GM18498 (cell line): ENCODE measurements around the gene PRR35.

Source experiments
- ATAC-seq: cut with Tn5 transposase; IDR thresholded peaks from one replicate; pipeline ENCODE4 v1.9.1; 2021; ENCODE audit warnings: mild to moderate bottlenecking, moderate library complexity; ENCODE audit not compliant: unreplicated experiment

PRR35 gene

DNA sequence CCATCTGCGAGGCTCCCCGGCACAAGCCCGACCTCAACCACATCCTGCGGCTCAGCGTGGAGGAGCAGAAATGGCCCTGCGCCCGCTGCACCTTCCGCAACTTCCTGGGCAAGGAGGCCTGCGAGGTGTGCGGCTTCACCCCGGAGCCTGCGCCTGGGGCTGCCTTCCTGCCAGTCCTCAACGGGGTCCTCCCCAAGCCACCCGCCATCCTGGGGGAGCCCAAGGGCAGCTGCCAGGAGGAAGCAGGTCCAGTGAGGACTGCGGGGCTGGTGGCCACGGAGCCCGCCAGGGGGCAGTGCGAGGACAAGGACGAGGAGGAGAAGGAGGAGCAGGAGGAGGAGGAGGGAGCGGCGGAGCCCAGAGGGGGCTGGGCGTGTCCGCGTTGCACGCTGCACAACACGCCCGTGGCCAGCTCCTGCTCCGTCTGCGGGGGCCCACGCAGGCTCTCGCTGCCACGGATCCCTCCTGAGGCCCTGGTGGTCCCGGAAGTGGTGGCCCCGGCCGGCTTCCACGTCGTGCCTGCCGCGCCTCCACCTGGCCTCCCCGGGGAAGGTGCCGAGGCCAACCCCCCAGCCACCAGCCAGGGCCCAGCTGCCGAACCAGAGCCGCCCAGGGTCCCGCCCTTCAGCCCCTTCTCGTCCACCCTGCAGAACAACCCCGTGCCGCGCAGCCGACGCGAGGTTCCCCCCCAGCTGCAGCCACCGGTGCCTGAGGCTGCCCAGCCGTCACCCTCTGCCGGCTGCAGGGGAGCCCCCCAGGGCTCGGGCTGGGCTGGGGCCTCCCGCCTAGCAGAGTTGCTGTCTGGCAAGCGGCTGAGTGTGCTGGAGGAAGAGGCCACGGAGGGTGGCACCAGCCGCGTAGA lies 13.1 kb upstream of the PRR35 start:
- no peak for ATAC-seq

DNA sequence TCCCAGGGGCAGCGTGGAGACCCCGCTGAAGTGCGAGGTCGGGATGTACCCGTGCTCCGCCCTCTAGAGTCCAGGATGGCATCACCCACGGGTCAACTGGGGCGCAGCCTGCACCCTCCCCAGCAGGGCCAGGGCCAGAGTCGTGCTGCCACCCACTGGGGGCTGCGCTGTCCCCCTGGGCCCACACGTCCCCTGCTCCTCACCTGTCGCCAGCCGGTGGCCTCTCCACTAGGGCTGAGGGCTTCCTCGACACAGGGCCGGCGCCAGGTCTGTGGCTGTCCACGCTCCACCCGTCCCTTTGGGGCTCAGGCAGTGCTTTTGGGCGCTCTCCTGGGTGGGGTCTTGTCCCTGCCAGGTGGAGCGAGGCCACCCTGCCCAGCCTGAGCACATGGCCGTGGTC lies 11.6 kb upstream of the PRR35 start:
- no peak for ATAC-seq

DNA sequence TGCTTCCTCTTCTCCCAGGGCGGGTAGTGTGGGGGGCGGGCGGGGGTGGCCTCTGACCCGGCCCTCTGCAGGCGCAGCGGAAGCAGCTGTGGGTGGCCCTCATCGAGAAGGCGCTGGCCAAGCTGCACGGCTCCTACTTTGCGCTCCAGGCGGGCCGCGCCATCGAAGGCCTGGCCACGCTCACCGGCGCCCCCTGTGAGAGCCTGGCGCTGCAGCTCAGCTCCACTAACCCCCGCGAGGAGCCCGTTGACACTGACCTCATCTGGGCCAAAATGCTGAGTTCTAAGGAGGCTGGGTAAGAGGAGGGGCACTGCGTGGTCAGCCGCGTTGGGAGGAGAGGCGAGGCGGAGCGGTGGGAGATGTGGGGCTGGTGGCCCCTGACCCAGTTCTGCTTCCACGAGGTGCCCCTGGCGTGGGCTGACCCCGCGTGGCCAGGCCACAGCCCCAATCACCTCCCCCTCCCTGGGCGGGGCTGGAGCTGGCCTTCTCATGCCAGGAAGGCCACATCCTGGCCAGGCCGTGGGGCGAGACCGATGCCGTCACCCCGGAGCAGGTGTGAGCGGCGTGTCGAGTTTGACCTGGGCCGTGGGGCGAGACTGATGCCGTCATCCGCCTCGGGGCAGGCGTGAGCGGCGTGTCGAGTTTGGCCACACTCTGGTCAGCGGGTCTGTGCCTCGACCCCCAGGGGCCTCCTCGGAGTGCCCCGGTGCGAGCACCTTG lies 10.5 kb upstream of the PRR35 start:
- no peak for ATAC-seq

DNA sequence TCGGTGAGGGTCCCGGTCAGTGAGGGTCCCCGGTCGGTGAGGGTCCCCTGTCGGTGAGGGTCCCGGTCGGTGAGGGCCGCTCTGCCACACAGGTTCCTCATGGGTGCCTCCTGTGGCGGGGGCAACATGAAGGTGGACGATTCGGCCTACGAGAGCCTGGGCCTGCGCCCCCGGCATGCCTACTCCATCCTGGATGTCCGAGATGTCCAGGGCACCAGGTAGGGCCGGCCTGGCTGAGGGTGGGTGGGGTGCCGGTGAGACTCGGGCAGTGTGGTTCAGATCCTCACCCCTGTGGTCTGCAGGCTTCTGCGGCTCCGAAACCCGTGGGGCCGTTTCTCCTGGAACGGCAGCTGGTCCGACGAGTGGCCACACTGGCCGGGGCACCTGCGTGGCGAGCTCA lies 9.0 kb upstream of the PRR35 start:
- no peak for ATAC-seq

DNA sequence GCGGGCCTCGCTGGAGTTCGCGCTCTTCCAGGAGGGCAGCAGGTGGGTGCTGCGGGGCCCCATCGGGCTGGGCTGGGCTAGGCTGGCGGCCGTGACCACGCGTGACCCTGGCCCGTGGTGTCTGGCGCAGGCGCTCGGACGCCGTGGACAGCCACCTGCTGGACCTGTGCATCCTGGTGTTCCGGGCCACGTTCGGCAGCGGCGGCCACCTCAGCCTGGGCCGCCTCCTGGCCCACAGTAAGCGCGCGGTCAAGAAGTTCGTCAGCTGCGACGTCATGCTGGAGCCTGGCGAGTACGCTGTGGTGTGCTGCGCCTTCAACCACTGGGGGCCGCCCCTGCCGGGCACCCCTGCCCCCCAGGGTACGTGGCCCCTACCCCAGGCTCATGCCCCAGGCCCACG lies 8.0 kb upstream of the PRR35 start:
- ATAC-seq: no peak

DNA sequence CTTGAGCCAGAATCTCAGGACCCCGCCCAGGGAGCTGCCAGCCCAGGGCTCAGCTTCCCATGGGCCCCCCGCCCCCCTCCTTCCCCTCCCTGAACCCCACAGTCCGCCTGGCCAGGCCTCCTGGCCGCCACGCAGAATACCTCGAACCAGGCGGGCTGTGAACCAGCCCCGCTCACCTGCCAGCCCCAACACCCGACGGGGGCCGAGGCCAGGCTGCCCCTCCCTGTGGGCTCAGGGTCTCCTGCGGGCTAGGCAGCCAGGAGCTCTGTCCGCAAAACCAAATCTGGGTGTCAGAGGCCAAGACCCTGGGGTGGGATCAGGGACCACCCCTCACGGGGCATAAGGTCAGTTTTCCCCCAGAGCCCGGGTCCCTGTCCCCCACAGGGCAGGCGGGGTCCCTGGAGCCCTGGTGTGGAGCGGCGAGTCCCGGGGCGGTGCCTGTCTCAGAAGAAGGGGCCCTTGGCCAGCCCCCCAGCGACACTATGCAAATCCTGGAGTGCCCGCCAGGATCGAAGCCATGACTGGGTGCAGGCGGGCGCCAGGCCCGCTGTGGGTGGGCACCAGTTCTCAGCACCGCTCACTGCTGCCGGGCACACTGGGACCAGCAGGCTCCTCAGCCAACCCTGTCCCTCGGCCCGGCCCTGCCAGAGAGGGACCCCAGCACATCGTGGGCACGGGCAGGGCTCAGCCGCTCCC lies 6.4 kb upstream of the PRR35 start:
- ATAC-seq: no peak

DNA sequence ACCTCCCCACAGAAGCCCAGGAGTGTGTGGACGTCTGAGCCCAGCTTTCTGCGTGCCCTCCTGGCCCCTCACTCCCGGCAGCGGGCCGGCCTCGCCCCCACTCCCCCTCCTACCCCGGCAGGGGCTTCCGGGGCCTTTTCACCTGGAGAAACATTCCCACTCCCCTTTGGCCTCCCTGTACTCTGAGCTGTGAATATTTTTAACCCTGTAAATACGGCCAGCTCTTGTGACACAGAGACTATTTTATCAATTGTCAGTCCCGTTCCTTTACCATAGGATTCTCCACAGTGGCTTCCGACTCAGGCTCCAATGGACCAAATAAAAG lies 5.9 kb upstream of the PRR35 start:
- ATAC-seq: no peak

DNA sequence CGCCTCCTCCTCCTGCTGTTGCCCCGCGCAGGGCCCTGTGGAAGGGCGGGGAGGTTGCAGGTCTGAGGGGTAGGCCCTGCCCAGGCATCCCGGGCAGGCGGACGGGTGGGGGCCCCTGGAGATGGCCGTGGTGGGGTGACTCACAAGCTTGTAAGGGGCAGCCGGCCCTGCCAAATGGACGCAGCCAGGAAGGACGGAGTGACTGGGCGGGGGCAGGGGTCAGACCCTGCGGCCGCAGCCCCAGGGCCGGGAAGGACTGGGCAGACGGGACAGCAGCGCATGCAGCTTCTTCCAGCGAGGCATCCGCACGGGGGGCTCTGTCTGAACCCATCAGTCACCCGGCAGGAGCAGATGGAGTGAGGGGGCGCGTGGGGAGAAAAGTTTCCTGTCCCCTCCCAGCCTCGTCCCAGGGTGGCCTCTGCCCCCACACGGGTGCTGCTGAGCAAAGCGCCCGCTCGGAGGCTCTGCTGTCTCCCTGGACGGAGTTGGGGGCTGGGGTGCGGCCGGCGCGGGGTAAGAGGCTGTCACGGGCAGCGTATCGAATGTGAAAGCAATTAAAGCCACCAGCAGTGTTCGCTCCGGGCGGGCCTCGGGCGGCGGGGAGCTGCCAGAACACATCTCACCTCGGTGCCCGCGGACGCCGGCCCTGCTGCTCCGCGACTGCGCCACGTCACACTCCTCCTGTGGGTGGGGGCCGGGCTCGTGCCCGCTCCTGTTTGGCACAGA lies 5.4 kb upstream of the PRR35 start:
- no peak for ATAC-seq

DNA sequence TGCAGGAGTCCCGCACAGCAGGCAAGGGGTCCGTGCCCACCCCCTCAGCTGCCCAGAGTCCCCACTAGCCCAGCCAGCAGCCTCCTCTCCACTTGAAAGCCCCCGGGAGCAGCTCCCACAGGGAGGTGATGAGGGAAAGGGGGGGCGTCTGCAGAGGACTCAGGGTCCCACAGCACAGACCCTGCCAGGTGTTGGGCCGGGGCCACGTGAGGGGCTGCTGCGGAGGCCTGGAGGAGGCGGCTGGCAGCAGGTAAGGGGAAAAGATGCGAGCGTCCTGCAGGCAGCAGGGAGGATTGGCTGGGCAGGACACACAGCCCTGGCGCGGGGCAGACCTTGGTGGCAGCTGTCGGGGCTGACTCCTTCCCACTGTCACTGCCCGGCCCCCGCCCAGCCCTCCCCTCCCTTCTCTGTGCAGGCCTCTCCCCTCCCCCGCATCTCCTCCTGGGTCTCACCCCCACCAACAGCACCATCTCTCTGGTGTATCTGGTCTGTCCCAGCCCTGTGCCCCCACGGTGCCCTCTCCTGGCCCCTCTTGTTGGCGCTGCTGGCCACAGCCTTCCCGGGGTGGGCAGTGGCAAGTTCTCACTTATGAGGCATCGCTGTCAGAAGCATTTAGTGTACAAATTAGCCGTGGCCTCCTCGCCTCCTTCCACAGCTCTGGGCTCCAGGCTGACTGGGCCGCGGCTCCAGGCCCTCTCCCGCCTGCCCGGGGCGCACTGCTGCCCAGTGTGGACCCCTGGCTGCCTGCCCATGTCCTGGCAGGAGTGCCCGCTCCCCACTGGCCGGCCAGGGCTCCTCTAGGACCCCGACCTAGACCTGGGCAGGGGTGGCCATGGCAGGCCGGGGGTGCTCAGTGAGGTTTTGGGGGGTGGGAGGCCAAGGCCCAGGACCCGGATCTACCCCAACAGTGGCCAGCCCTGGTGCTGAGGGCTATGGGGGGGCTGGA lies 4.4 kb upstream of the PRR35 start:
- ATAC-seq: no peak

DNA sequence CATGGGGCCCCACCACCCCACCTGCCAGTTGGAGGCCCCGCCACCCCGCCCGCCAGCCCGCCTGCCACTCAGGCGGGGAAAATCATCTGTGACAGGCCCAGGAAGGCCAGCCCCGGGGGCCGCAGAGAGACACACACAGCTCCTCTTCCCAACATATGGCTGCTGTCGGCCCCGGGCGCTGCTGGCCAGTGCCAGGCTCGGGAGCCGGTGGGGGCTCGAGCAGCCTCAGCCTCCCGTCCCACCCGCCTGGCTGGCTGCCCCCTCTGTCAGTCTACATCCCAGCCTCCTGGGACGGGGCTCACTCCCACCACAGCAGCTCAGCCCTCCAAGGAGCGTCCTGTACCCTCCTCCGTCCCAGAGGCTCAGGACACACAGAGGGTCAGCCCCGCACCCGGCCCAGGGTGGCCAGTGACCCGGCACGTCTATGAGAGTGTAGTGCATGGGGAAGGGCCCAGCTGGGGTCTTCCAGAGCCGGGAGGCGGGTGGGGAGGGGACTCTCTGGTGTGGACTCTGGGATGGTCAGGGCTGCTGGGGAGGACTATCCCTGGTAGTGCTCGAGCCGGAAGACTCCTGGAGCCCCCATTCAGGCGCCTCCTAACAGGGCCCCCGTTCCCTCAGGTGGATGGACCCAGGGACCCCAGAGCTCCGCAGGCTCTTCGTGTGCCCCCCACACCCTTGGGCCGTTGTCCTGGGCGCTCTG lies 3.6 kb upstream of the PRR35 start:
- no peak for ATAC-seq

DNA sequence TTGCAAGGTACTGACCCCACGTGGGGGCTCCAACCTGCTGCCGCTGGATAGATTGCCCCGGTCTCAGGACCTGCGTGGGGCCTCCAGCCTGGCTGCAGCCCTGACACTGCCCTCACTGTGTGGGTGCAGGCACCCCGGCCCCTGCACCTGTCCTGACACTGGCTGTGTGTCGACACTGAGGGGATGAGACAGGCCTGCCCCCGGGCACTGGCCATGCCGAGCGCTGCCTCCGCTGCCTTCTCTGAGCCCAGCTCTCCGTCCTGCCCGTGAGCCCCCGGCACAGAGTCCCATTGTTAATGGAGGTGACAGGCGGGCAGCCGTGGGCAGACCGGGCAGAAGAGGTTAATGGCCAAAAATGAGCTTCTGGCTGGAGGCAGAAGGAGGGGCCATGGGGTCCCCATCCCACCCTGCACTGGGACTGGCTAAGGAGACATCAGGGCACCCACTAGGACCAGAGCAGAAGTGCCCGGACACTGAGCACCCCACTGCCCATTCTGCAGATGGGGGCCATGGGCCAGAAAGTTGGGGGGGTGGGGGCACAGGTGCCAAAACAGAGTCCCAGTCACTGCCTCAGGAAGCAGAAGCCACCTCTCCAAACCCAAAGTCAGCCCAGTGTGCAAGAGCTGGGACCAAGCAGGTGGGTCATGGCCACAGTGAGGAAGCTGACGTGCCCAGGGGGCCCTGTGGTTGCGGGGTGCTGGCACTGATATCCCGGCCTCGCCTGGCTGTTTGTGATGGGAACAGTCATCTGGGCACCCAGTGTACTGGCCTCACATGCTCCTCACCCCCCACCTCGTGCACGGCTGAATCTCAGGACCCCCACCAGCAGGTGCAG lies 2.5 kb upstream of the PRR35 start:
- no peak for ATAC-seq

DNA sequence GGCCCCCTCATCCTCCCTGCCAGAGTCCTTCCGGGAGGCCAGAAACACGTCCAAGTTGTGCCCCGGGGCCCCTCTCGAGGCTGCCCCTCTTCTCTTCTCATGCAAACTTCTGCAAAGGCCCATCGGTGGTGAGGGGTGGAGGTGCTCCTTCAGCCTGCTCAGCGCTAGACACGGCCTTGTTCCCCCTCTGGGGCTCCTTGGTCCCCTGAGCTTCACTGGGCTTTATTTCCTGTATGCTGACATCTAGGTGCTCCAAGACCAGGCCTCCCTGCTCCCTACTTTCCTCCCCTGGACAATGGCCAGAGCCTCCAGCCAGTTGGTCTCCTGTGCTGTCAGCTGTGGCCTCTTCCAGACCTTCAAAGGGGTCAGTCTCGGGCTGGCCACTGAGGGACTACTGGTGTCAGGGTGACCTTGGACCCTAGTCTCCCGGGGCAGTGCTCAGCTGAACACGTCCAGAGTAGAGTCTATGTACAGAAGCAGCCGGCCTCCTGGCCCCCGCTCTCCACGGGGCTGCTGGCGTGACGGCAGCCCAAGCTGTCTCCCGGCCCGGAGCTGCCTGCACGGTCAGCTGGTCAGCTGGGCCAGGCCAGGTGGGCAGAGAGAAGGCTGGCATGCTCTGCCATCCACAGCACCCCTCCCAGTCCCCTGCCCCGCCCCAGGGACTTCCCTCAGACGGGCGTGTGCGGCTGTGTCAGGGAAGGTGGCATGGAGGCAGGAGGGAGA lies 1.7 kb upstream of the PRR35 start:
- ATAC-seq: no peak

DNA sequence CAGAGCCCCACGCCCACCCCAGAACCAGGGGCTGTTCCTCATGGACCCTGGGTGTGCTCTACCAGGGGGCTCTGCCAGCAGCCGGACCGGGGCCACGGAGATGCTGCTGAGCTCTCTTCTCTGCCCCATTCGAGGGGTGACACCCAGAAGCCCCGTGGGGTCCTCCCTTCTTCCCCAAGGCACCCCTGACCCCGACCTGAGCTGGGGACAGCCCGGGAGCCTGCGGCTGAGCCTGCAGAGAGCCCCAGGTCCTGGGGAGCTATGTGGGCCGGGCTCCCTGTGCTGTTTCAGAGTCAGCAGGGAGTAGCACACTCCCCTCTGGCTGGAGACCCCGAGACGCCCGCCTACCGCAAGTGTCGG lies 1.2 kb upstream of the PRR35 start:
- ATAC-seq: no peak

DNA sequence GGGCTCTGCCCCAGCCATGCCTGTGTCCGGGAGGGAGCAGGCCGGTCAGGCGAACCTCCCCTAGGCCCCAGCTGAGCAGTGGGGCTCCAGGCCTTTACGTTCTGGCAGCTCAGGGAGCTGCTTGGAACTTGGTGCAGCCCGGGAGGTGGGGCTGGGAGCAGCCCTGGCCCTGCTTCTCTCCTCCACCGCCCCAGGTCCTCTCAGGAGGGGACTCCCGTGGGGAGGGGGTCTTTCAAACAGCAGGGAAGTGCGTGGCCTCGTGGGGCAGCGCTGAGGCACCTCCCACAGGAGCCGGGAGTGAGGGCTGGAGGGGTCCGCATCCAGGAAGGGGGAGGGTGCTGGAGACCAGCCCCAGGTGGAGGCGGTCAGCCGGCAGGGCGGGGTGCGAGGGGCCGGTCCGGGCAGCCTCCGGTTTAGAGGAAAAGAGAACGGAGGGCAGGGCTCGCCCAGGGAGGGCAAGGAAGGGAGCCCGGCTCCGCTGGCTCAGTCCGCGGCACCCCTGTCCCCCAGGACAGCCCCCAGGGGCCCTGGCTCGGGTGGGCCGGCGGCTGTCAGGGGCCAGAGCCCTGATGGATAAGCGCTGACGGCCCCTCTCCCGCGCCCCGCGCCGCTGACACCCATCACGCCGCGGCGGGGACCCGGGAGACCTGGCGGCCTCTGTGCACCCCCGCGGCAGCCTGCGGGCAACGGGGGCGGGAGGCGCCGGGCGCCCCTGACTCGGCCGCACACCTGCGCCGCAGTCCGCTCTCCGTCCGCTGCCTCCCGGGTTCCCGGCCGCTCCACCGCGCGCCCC lies 587 bp upstream of the PRR35 start:
- ATAC-seq: no peak

DNA sequence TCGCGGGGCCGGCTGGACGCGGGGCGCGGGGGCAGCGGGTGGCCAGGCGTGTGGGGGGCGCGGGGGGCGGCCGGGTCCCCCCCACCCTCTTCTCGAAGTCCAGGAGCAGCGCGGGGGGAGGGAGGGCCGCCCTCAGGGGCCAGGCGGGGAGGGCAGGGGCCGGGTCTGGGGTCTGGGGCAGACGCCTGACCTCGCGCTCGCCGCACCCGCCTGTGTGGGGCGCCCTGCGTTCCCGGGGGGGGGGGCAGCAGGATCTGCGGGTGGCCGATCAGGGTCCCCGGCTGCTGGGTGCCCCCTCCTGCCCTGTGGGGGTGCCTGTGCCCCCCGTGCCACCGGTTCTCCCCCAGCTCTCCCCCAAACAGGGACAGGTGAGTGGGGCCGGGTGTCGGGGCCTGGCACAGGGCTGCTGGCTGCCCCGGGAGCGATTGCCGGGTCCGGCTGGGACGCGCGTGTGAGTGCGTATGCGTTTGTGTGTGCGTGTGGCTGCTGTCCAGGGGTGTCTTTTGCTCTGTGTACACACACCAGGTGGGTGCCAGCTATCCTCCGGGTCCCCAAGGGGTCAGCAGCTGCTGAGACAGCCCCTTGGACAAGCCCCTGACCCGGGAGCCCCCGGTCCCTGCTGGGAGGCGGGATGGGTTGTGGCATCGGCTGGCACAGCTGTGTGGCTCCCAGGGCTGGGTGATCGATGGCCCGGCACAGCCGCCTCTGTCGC lies 663 bp downstream of the PRR35 start:
- ATAC-seq: no peak

DNA sequence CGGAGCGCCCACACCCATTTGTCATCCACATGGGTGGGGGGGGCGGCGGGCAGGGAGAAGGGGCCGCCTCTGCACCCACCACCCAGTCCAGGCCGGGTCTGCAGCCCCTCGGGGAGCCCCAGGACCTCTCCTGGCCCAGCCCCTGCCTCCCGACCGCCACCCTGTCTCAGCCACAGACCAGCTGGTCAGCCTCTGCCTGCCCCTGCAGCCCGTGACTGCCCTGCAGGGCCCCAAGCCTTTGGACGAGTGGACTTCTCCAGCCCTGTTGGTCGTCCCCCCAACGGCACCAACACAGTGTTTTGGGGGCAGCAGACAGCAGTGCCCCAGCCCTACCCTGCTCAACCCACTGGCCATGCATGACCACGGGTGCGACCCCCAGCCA lies 1.2 kb downstream of the PRR35 start:
- ATAC-seq: no peak
